Spinal cord (tissue), 10 donors: ENCODE results near the gene KRTAP10-6. TPM values are rescaled to one million over a fixed set of nuclear protein-coding genes. Genes with fewer than 3 reads are reported as not detected.
A peak's percentile ranks its signal among the peaks of the same experiment; 100 is the strongest.
"Not testable (repeated sequence)": the region's sequence is repeated elsewhere in the genome, so short reads cannot be mapped to it uniquely, and the experiment has no call there.

Experiments used
- DNase-seq, 6 donors: peaks; one replicate each; pipeline versions ENCODE4 v3.0.0 to v3.0.0-alpha.2; 2013 to 2015; ENCODE audit warnings: low spot score in 6 of 6, low read depth in 4 of 6
- H3K27ac ChIP-seq: one replicate; pipeline ENCODE4 v1.5.1; 2013; ENCODE audit warnings: low read depth, low read length, control low read depth
- H3K27me3 ChIP-seq: one replicate; pipeline ENCODE4 v1.6.1; 2013; ENCODE audit warnings: low read length; ENCODE audit not compliant: control insufficient read depth, insufficient read depth
- H3K36me3 ChIP-seq: one replicate; pipeline ENCODE4 v1.6.1; 2013; ENCODE audit warnings: low read length; ENCODE audit not compliant: control insufficient read depth, insufficient read depth
- H3K4me1 ChIP-seq: one replicate; pipeline ENCODE4 v1.6.1; 2013; ENCODE audit warnings: low read length; ENCODE audit not compliant: control insufficient read depth, insufficient read depth
- H3K4me3 ChIP-seq: one replicate; pipeline ENCODE4 v1.5.1; 2013; ENCODE audit warnings: low read depth, low read length, control low read depth
- H3K9me3 ChIP-seq: one replicate; pipeline ENCODE4 v1.6.1; 2013; ENCODE audit warnings: low read length; ENCODE audit not compliant: control insufficient read depth, insufficient read depth
- WGBS: methylation state at CpG from one replicate; pipeline ENCODE4 v1.1.5; 2013; ENCODE audit warnings: missing lambda C conversion rate; ENCODE audit not compliant: insufficient coverage; 5-methylcytosine and 5-hydroxymethylcytosine counted together
- polyA plus RNA-seq, 2 donors: library from polyadenylated mRNA; unstranded; fragments of 120-200 nt; gene quantifications; one replicate each; pipeline ENCODE4 v1.2.1, GENCODE V29; 2013; ENCODE audit not compliant: insufficient read length in 2 of 2
- total RNA-seq, 2 donors: library from RNA; depleted of rRNA in 1 of 2; stranded (reverse); fragments of 120-200 nt in 1 of 2; fragments of >200 nt in 1 of 2; gene quantifications; one replicate each; pipeline versions ENCODE4 v1.2.3 to v1.2.4, GENCODE V29; 2013 to 2014
- donor health status: healthy.

KRTAP10-6 gene
- total and polyA plus RNA-seq, 4 donors = not detected

GRCh38 chr21:44551340-44551961, 40.9 kb downstream of the KRTAP10-6 start, which contains the start of gene KRTAP10-2:
KRTAP10-2 (minus strand) TSS chr21:44551505; CDS start chr21:44551458, 47 bp downstream.
- no peak within 1 kb of the TSS for H3K4me3 ChIP-seq

GRCh38 chr21:44550807-44551206, 41.5 kb downstream of the KRTAP10-6 start:
- H3K9me3 ChIP-seq = no peaks in the 10 kb centered on the region
- H3K27me3 ChIP-seq = no peaks in the 10 kb centered on the region
- WGBS = 48% methylated on average over 10 of the region's 10 CpGs
- DNase-seq = no peak
- no peaks in the 10 kb centered on the region for H3K36me3 ChIP-seq
- H3K27ac ChIP-seq = no peak overlapping the region
- peaks cover 2% of the 10 kb centered on the region for H3K4me1 ChIP-seq
- H3K4me3 ChIP-seq = no peak overlapping the region

More at GRCh38 chr21:44551340-44551961, 40.9 kb downstream of the KRTAP10-6 start, which contains the start of gene KRTAP10-2:
- Histone ChIP-seq H3K27ac (no peak within 1 kb of the TSS), H3K36me3 (no peaks in the 10 kb centered on the region), H3K27me3 (no peaks in the 10 kb centered on the region), H3K9me3 (no peaks in the 10 kb centered on the region), H3K4me1 (peaks cover 2% of the 10 kb centered on the region)
- DNase-seq = no peak
- 64% methylated on average over 14 of the region's 17 CpGs for WGBS

- H3K4me3 ChIP-seq, H3K4me1 ChIP-seq, H3K27me3 ChIP-seq, H3K36me3 ChIP-seq, H3K27ac ChIP-seq, H3K9me3 ChIP-seq, DNase-seq: not testable (repeated sequence)
- 58% methylated on average over 14 of the region's 17 CpGs for WGBS
Measured at GRCh38 chr21:44550285-44550684, 42.0 kb downstream of the KRTAP10-6 start.

GRCh38 chr21:44549525-44550211, 42.6 kb downstream of the KRTAP10-6 start:
- DNase-seq = no peak
- Histone ChIP-seq H3K9me3 (no peaks in the 10 kb centered on the region), H3K4me3 (no peak overlapping the region), H3K27me3 (no peaks in the 10 kb centered on the region), H3K36me3 (no peaks in the 10 kb centered on the region), H3K27ac (no peak overlapping the region), H3K4me1 (peaks cover 2% of the 10 kb centered on the region)
- 78% methylated on average over 25 of the region's 25 CpGs for WGBS

- no peaks in the 10 kb centered on the region for H3K36me3 ChIP-seq
- no peak overlapping the region for H3K27ac ChIP-seq
- 30% methylated on average over 14 of the region's 14 CpGs for WGBS
- peaks cover 2% of the 10 kb centered on the region for H3K4me1 ChIP-seq
- DNase-seq = peak in 2 of 6 donors; percentile 13 to 21
- no peaks in the 10 kb centered on the region for H3K27me3 ChIP-seq
- no peaks in the 10 kb centered on the region for H3K9me3 ChIP-seq
- H3K4me3 ChIP-seq = no peak overlapping the region
Measured at GRCh38 chr21:44548922-44549321, 43.4 kb downstream of the KRTAP10-6 start.

DNA sequence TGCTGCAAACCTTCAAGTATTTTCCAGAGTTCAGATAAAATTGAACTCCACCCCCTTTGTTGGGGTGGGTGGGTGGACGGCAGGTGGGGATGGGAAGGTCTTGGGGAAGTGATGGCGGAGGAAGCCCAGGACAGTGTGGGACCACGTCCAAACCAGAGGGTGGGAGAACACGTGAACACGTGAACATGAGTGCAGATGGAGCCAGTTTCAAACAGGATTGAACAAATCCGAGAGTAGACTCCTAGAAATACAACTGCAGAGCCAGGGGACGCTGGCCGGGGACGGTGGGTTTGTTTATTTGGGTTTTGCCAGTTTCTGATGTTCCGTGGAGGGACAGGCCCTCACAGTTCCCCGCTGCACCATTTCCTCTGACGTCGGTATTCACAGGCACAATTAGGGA, 43.9 kb downstream of the KRTAP10-6 start:
- peaks cover 2% of the 10 kb centered on the region for H3K4me1 ChIP-seq
- no peaks in the 10 kb centered on the region for H3K27me3 ChIP-seq
- no peaks in the 10 kb centered on the region for H3K9me3 ChIP-seq
- peak in 1 of 6 donors; percentile 6 for DNase-seq
- H3K27ac ChIP-seq = no peak overlapping the region
- H3K36me3 ChIP-seq = no peaks in the 10 kb centered on the region
- no peak overlapping the region for H3K4me3 ChIP-seq
- 76% methylated on average over 12 of the region's 13 CpGs for WGBS

GRCh38 chr21:44547656-44548331, 44.5 kb downstream of the KRTAP10-6 start:
- Histone ChIP-seq H3K36me3 (no peaks in the 10 kb centered on the region), H3K4me1 (peaks cover 2% of the 10 kb centered on the region), H3K27ac (no peak overlapping the region), H3K9me3 (no peaks in the 10 kb centered on the region), H3K4me3 (no peak overlapping the region), H3K27me3 (no peaks in the 10 kb centered on the region)
- WGBS = 74% methylated on average over 4 of the region's 5 CpGs
- peak in 1 of 6 donors; percentile 46 for DNase-seq

GRCh38 chr21:44544566-44544965, 47.7 kb downstream of the KRTAP10-6 start:
- Histone ChIP-seq H3K36me3 (no peaks in the 10 kb centered on the region), H3K4me1 (peaks cover 2% of the 10 kb centered on the region), H3K27ac (no peak overlapping the region), H3K27me3 (no peaks in the 10 kb centered on the region), H3K9me3 (no peaks in the 10 kb centered on the region), H3K4me3 (no peak overlapping the region)
- DNase-seq = no peak
- 75% methylated on average over 1 of the region's 3 CpGs for WGBS

GRCh38 chr21:44542716-44543115, 49.6 kb downstream of the KRTAP10-6 start:
- Histone ChIP-seq H3K27ac (no peak overlapping the region), H3K36me3 (no peaks in the 10 kb centered on the region), H3K4me3 (no peak overlapping the region), H3K4me1 (peaks cover 1% of the 10 kb centered on the region), H3K9me3 (no peaks in the 10 kb centered on the region), H3K27me3 (no peaks in the 10 kb centered on the region)
- WGBS = no CpG with 5 or more reads among the region's 1 CpG
- DNase-seq = no peak
